IMR-90 (cell line): ENCODE results near the gene WDR62. TPM values are rescaled to one million over a fixed set of nuclear protein-coding genes. Genes with fewer than 3 reads are reported as not detected.

Experiments used
- ATAC-seq: fragments of 200-7000 bp; cut with Tn5 transposase; 2 replicates; pipeline ENCODE4 v1.9.1; 2020; ENCODE audit warnings: low read depth, mild to moderate bottlenecking, moderate library complexity
- BruUV-seq: library from RNA; stranded (reverse); fragments of 400-500 nt; replicated peaks from 2 replicates; lab custom pipeline; 2021; lab: Mats Ljungman, UMichigan
- CTCF ChIA-PET: fragments of 300-600 bp; formaldehyde crosslinking; extraction: SDS; loops from one replicate; lab custom pipeline; 2021; ENCODE audit warnings: antibody characterized with exemption; lab: Yijun Ruan, JAX
- POLR2A ChIA-PET: fragments of 300-600 bp; sonication (Branson Sonifier 250); formaldehyde crosslinking; loops from one replicate; lab custom pipeline; 2022; ENCODE audit warnings: antibody characterized with exemption; ENCODE audit not compliant: unreplicated experiment; lab: Charles Lee
- DNase-seq: peaks from one replicate; pipeline ENCODE4 v3.0.0; 2013
- H2AFZ ChIP-seq: replicated peaks from 2 replicates; pipeline ENCODE3; 2013; ENCODE audit warnings: low read length, mild to moderate bottlenecking; ENCODE audit not compliant: poor library complexity
- H2AK5ac ChIP-seq: 2 replicates; pipeline ENCODE4 v1.6.1; 2013; ENCODE audit warnings: low read depth, low read length, inconsistent platforms
- H2AK9ac ChIP-seq: replicated peaks from 2 replicates; pipeline ENCODE3; 2013; ENCODE audit warnings: mild to moderate bottlenecking, low read depth, low read length, moderate library complexity; ENCODE audit not compliant: poor library complexity
- H2BK120ac ChIP-seq: 2 replicates; pipeline ENCODE4 v1.6.1; 2013; ENCODE audit warnings: low read depth, low read length, inconsistent platforms
- H2BK15ac ChIP-seq: 3 replicates; pipeline ENCODE4 v1.6.1; 2013; ENCODE audit warnings: low read depth, low read length, inconsistent platforms
- H2BK20ac ChIP-seq: 2 replicates; pipeline ENCODE4 v1.6.1; 2013; ENCODE audit warnings: low read depth, mild to moderate bottlenecking, inconsistent platforms, low read length, moderate library complexity
- H2BK5ac ChIP-seq: 2 replicates; pipeline ENCODE4 v1.6.1; 2013; ENCODE audit warnings: mild to moderate bottlenecking, low read depth, low read length, inconsistent platforms; ENCODE audit not compliant: poor library complexity, severe bottlenecking
- H3K14ac ChIP-seq: replicated peaks from 2 replicates; pipeline ENCODE4 v1.6.1; 2013; ENCODE audit warnings: low read depth, low read length, inconsistent platforms
- H3K18ac ChIP-seq: 2 replicates; pipeline ENCODE4 v1.6.1; 2013; ENCODE audit warnings: low read depth, low read length, control low read depth
- H3K23ac ChIP-seq: 2 replicates; pipeline ENCODE4 v1.6.1; 2013; ENCODE audit warnings: low read depth, low read length, inconsistent platforms
- H3K27ac ChIP-seq: 2 replicates; pipeline ENCODE4 v1.5.1; 2013; ENCODE audit warnings: mild to moderate bottlenecking, control low read depth, low read length; ENCODE audit not compliant: insufficient read depth
- H3K27me3 ChIP-seq: 2 replicates; pipeline ENCODE4 v1.6.1; 2013; ENCODE audit warnings: low read length; ENCODE audit not compliant: control insufficient read depth, insufficient read depth
- H3K36me3 ChIP-seq: 2 replicates; pipeline ENCODE4 v1.6.1; 2013; ENCODE audit warnings: low read length, mixed read lengths; ENCODE audit not compliant: control insufficient read depth, insufficient read depth
- H3K4ac ChIP-seq: 2 replicates; pipeline ENCODE4 v1.6.1; 2013; ENCODE audit warnings: low read depth, low read length, inconsistent platforms
- H3K4me1 ChIP-seq: 2 replicates; pipeline ENCODE4 v1.6.1; 2013; ENCODE audit warnings: low read length, mixed read lengths; ENCODE audit not compliant: control insufficient read depth, insufficient read depth
- H3K4me2 ChIP-seq: 2 replicates; pipeline ENCODE4 v1.6.1; 2013; ENCODE audit warnings: low read depth, mild to moderate bottlenecking, control low read depth, low read length, moderate library complexity
- H3K4me3 ChIP-seq: 2 replicates; pipeline ENCODE4 v1.5.1; 2013; ENCODE audit warnings: low read depth, mild to moderate bottlenecking, control low read depth, low read length, moderate library complexity; ENCODE audit not compliant: insufficient read depth
- H3K56ac ChIP-seq: 2 replicates; pipeline ENCODE4 v1.6.1; 2013; ENCODE audit warnings: low read length, inconsistent platforms; ENCODE audit not compliant: insufficient read depth; ENCODE audit errors: extremely low read depth
- H3K79me1 ChIP-seq, 2 experiments: 2 replicates each; pipeline ENCODE4 v1.6.1; 2013; ENCODE audit warnings: low read length in 2 of 2, inconsistent platforms in 1 of 2, low read depth in 1 of 2
- H3K9ac ChIP-seq: 2 replicates; pipeline ENCODE4 v1.6.1; 2013; ENCODE audit warnings: low read depth, low read length, control low read depth
- H3K9me1 ChIP-seq: 2 replicates; pipeline ENCODE4 v1.6.1; 2013; ENCODE audit warnings: low read length, inconsistent platforms; ENCODE audit not compliant: insufficient read depth
- H3K9me3 ChIP-seq: 2 replicates; pipeline ENCODE4 v1.6.1; 2013; ENCODE audit warnings: low read length; ENCODE audit not compliant: control insufficient read depth, insufficient read depth
- H4K20me1 ChIP-seq: 2 replicates; pipeline ENCODE4 v1.6.1; 2013; ENCODE audit warnings: low read length, inconsistent platforms; ENCODE audit not compliant: insufficient read depth
- H4K5ac ChIP-seq: 2 replicates; pipeline ENCODE4 v1.6.1; 2013; ENCODE audit warnings: mild to moderate bottlenecking, low read depth, low read length, control low read depth
- H4K8ac ChIP-seq, 2 experiments: 2 replicates each; pipeline ENCODE4 v1.6.1; 2013; ENCODE audit warnings: low read depth in 2 of 2, low read length in 2 of 2, control low read depth in 1 of 2, inconsistent platforms in 1 of 2
- H4K91ac ChIP-seq: 2 replicates; pipeline ENCODE4 v1.6.1; 2013; ENCODE audit warnings: low read depth, low read length, inconsistent platforms; ENCODE audit not compliant: insufficient read depth
- BHLHE40 ChIP-seq: fragments of 150-350 bp; IDR thresholded peaks from 2 replicates; pipeline ENCODE4 v1.6.1; 2016; ENCODE audit warnings: mild to moderate bottlenecking, low read depth, low read length
- CEBPB ChIP-seq: IDR thresholded peaks from 2 replicates; pipeline ENCODE4 v1.6.1; 2012; ENCODE audit warnings: low read depth, low read length, improper control_type of control experiment
- CHD1 ChIP-seq: IDR thresholded peaks from 2 replicates; pipeline ENCODE4 v1.6.1; 2012; ENCODE audit warnings: low read depth, low read length, improper control_type of control experiment
- CTCF ChIP-seq: conservative IDR thresholded peaks from 2 replicates; pipeline ENCODE4 v1.5.1; 2012; ENCODE audit warnings: mild to moderate bottlenecking, low read depth, low read length, improper control_type of control experiment
- MAFK ChIP-seq: IDR thresholded peaks from 2 replicates; pipeline ENCODE4 v1.6.1; 2012; ENCODE audit warnings: low read depth, low read length, improper control_type of control experiment
- MAZ ChIP-seq: IDR thresholded peaks from 2 replicates; pipeline ENCODE4 v1.6.1; 2012; ENCODE audit warnings: low read depth, mild to moderate bottlenecking, low read length, improper control_type of control experiment, moderate library complexity, borderline replicate concordance
- MXI1 ChIP-seq: IDR thresholded peaks from 2 replicates; pipeline ENCODE4 v1.6.1; 2012; ENCODE audit warnings: low read depth, mild to moderate bottlenecking, low read length, moderate library complexity, borderline replicate concordance
- RAD21 ChIP-seq: IDR thresholded peaks from 2 replicates; pipeline ENCODE4 v1.6.1; 2012; ENCODE audit warnings: low read length, improper control_type of control experiment
- RCOR1 ChIP-seq: IDR thresholded peaks from 2 replicates; pipeline ENCODE4 v1.6.1; 2012; ENCODE audit warnings: mild to moderate bottlenecking, low read length, improper control_type of control experiment; ENCODE audit not compliant: insufficient replicate concordance
- USF2 ChIP-seq: fragments of 150-350 bp; IDR thresholded peaks from 2 replicates; pipeline ENCODE4 v1.6.1; 2017; ENCODE audit warnings: mild to moderate bottlenecking, antibody characterized with exemption, low read length, low read depth
- WGBS, 2 experiments: methylation state at CpG; one replicate each; pipeline versions ENCODE4 v1.1.5 to v1.1.7; 2013; ENCODE audit warnings: missing lambda C conversion rate in 2 of 2; ENCODE audit not compliant: insufficient read length in 1 of 2; ENCODE audit errors: extremely low coverage in 2 of 2; 5-methylcytosine and 5-hydroxymethylcytosine counted together
- dilution Hi-C: fragments of 300-500 bp; cut with HindIII; formaldehyde crosslinking; loops from one replicate; pipeline ENCODE4 v1.14.3; 2018; ENCODE audit warnings: low sequenced_read_pairs; ENCODE audit not compliant: unreplicated experiment
- in situ Hi-C: fragments of 300-500 bp; cut with MboI; formaldehyde crosslinking; loops from 3 replicates; pipeline ENCODE4 v1.14.3; 2019; ENCODE audit warnings: low sequenced_read_pairs, inconsistent platforms, mixed read lengths
- intact Hi-C: fragments of 100-400 bp; cut with micrococcal nuclease; formaldehyde crosslinking; loops from 2 replicates; pipeline ENCODE4 v1.10.0; 2022
- polyA plus RNA-seq, 3 experiments: library from polyadenylated mRNA; depleted of rRNA; stranded (reverse); fragments of >200 nt; gene quantifications; 2 replicates each; pipeline ENCODE4 v1.2.3, GENCODE V29; 2012; ENCODE audit warnings: low replicate concordance in 1 of 3
- total RNA-seq: library from RNA; depleted of rRNA; stranded (reverse); fragments of >200 nt; gene quantifications from 2 replicates; pipeline ENCODE4 v1.2.3, GENCODE V29; 2012
- TF ChIP-seq, protein P1 (sequence below): fragments of 150-350 bp; IDR thresholded peaks from 2 replicates; pipeline ENCODE4 v1.6.1; 2016; ENCODE audit warnings: low read depth, mild to moderate bottlenecking, low read length, moderate library complexity, borderline replicate concordance

The WDR62 gene
- total and polyA plus RNA-seq, 2 of the 4 experiments (the other 2 are of a cell fraction), result 4.5 to 7.0 TPM

DNA sequence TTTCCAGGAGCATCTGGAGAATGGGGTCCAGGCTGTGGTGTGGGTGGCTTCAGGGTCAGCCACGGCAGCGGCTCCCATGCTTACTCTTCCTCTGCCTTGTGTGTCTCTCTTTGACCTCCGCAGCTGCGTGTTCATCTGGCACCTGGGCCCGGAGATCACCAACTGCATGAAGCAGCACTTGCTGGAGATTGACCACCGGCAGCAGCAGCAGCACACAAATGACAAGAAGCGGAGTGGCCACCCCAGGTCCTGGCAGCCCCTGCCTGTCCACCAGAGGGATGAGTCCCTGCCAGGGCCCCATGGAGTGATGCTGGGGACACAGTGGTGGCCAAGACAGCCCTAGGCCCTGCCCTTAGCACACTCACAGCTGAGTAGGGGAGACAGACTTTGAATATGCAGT is 37.9 kb downstream of the WDR62 start:
- Histone ChIP-seq H3K9me3 (no peaks in the 10 kb centered on the region), H3K14ac (no peak overlapping the region), H3K9ac (no peak overlapping the region), H2BK15ac (no peak overlapping the region), H2AFZ (no peak overlapping the region), H4K8ac (no peak overlapping the region), H3K4me3 (no peak overlapping the region), H2AK9ac (no peak overlapping the region), H3K9me1 (0 out of 2 replicates have a peak, but pooled peaks cover 6% of the 10 kb centered on the region), H2AK5ac (no peak overlapping the region), H4K91ac (no peak overlapping the region), H3K18ac (no peak overlapping the region), H4K20me1 (no peaks in the 10 kb centered on the region), H2BK20ac (no peak overlapping the region), H3K36me3 (peaks cover 18% of the 10 kb centered on the region), H3K27me3 (no peaks in the 10 kb centered on the region), H3K4me2 (no peak overlapping the region), H3K23ac (no peak overlapping the region), H3K4me1 (no peaks in the 10 kb centered on the region), H3K27ac (no peak overlapping the region), H3K56ac (no peak overlapping the region), H2BK5ac (no peak overlapping the region), H3K4ac (no peak overlapping the region), H4K5ac (no peak overlapping the region), H2BK120ac (no peak overlapping the region), H3K79me1 (no peaks in the 10 kb centered on the region)
- ATAC-seq (no peak), DNase-seq (no peak)
- TF ChIP-seq USF2 (no peak), RCOR1 (no peak), CEBPB (no peak), RAD21 (no peak), MAZ (no peak), MXI1 (no peak), BHLHE40 (no peak), MAFK (no peak), CHD1 (no peak), CTCF (no peak)
- TF ChIP-seq, protein P1, sequence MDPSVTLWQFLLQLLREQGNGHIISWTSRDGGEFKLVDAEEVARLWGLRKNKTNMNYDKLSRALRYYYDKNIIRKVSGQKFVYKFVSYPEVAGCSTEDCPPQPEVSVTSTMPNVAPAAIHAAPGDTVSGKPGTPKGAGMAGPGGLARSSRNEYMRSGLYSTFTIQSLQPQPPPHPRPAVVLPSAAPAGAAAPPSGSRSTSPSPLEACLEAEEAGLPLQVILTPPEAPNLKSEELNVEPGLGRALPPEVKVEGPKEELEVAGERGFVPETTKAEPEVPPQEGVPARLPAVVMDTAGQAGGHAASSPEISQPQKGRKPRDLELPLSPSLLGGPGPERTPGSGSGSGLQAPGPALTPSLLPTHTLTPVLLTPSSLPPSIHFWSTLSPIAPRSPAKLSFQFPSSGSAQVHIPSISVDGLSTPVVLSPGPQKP, result no peak
- ChIA-PET POLR2A (no interaction called here), CTCF (no interaction called here)
- no TSS peak for BruUV-seq
- intact Hi-C loops (no loop called here), in situ Hi-C loops (no loop called here), dilution Hi-C loops (no loop called here)
- 97% methylated on average over 4 of the region's 7 CpGs; no CpG with 5 or more reads in 1 of the 2 experiments for WGBS, 2 experiments
